ENCODE measurements around the gene MT1H. TPM values are rescaled to one million over a fixed set of nuclear protein-coding genes. Genes with fewer than 3 reads are reported as not detected.
"Not testable (repeated sequence)": the region's sequence is repeated elsewhere in the genome, so short reads cannot be mapped to it uniquely, and the experiment has no call there.

The MT1H gene
- total RNA-seq, 1 donor from 2014 or later = not detected

DNA sequence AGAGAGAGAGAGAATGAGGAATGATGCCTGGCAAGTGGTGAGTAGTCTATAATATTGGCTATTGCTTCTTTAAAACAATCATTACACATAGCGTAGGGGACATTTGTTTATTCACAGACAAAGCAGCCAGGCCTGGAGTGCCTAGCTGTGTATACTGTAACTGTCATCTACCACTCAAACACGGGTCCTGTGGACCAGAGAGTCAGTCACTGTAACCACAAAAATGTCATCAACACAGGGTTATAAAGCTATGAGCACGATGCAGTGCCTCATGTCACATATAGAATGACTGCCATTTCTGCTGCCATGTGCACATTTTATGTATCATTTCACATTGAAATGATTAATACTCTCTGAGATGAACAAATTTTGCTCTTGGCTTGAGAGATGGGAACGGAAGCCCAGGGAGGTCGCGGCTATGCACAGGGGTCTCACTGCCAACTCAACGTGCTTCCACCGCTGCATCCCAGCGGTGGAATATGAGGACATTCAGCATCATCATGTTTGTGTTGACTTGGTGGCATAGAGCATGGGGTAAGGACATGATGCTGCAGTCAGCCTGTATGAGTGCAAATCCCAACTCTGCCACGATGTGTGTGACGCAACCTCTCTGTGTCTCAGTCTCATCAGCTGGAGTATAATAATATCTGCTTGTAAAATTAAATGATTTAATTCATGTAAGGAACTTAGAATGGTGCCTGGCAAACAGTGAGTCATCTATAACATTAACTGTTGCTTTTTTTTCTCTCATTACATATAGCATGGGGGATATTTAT, 3.3 kb downstream of the MT1H start:
- Histone ChIP-seq H3K9me3 (replicated peaks) (no peaks in the 10 kb centered on the region), H3K4me1 (peaks cover 22% of the 10 kb centered on the region), H3K27ac (replicated peaks) (no peak overlapping the region), H3K4me3 (no peak overlapping the region), H3K36me3 (no peaks in the 10 kb centered on the region), H3K27me3 (ENCODE audit: low read depth) (peaks cover 87% of the 10 kb centered on the region)
- TF ChIP-seq, protein P1, sequence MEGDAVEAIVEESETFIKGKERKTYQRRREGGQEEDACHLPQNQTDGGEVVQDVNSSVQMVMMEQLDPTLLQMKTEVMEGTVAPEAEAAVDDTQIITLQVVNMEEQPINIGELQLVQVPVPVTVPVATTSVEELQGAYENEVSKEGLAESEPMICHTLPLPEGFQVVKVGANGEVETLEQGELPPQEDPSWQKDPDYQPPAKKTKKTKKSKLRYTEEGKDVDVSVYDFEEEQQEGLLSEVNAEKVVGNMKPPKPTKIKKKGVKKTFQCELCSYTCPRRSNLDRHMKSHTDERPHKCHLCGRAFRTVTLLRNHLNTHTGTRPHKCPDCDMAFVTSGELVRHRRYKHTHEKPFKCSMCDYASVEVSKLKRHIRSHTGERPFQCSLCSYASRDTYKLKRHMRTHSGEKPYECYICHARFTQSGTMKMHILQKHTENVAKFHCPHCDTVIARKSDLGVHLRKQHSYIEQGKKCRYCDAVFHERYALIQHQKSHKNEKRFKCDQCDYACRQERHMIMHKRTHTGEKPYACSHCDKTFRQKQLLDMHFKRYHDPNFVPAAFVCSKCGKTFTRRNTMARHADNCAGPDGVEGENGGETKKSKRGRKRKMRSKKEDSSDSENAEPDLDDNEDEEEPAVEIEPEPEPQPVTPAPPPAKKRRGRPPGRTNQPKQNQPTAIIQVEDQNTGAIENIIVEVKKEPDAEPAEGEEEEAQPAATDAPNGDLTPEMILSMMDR (IDR thresholded peaks at IDR 0.05; ENCODE audit: borderline replicate concordance) = no peak
- DNase-seq = no peak
- intact Hi-C loops (cut with micrococcal nuclease) = no loop called here

DNA sequence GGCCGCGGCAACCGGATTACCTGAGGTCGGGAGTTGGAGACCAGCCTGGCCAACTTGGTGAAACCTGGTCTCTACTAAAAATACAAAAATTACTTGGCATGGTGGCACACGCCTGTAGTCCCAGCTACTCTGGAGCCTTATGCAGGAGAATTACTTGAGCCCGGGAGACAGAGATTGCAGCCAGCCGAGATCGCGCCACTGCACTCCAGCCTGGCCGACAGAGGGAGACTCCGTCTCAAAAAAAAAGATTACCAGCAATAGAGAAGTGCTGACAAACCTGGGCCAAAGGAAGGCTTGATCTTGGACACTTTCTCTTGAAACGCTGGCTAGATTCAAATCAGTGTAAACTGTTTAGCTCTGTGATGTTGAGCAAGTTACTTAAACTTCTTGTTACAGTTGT, 4.3 kb downstream of the MT1H start:
- no peak for DNase-seq
- intact Hi-C loops (cut with micrococcal nuclease) = no loop called here
- Histone ChIP-seq H3K4me1 (peaks cover 22% of the 10 kb centered on the region), H3K27ac (replicated peaks) (no peak overlapping the region), H3K27me3 (ENCODE audit: low read depth) (peaks cover 77% of the 10 kb centered on the region), H3K9me3 (replicated peaks) (no peaks in the 10 kb centered on the region), H3K36me3 (no peaks in the 10 kb centered on the region), H3K4me3 (no peak overlapping the region)
- TF ChIP-seq, protein P1 (IDR thresholded peaks at IDR 0.05; ENCODE audit: borderline replicate concordance) = peak; percentile 77

DNA sequence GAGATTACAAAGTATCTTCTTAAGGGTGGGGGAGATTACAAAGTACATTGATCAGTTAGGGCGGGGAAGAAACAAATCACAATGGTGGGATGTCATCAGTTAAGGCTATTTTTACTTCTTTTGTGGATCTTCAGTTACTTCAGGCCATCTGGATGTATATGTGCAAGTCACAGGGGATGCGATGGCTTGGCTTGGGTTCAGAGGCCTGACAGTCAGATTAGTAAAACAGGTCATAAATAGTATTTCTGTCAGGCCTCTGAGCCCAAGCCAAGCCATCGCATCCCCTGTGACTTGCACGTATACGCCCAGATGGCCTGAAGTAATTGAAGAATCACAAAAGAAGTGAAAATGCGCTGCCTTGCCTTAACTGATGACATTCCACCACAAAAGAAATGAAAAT, 5.0 kb downstream of the MT1H start:
- Histone ChIP-seq H3K4me1 (peaks cover 24% of the 10 kb centered on the region), H3K27me3 (ENCODE audit: low read depth) (peaks cover 71% of the 10 kb centered on the region)
- intact Hi-C loops (cut with micrococcal nuclease); DNase-seq; H3K36me3 ChIP-seq; H3K4me3 ChIP-seq; H3K27ac ChIP-seq (replicated peaks); H3K9me3 ChIP-seq (replicated peaks): not testable (repeated sequence)

DNA sequence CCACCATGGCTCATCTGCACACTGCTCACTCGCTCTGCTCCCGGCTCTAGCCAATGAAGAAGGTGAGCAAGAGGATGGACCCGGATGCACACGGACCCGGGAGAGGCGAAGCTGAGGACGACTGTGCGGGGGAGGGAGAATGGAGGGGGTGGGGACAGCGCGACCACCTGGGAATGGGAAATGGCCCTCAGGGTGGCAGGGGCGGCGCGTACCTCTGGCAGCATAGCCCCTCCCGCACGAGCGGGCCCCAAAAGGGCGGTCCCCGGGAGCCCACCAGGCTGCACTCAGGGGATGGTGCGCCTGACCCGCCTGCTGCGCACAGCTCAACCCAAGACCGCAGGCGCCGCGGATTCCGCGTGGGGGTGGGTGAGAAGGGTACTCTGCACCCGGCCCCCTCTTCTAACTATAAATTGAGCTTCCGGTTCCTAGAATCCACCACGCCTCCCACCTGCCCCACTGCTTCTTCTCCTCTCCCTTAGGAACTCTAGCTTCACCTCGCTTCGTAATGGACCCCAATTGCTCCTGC, 6.1 kb downstream of the MT1H start:
- intact Hi-C loops (cut with micrococcal nuclease) = no loop called here
- TF ChIP-seq, protein P1 (IDR thresholded peaks at IDR 0.05; ENCODE audit: borderline replicate concordance) = no peak

DNA sequence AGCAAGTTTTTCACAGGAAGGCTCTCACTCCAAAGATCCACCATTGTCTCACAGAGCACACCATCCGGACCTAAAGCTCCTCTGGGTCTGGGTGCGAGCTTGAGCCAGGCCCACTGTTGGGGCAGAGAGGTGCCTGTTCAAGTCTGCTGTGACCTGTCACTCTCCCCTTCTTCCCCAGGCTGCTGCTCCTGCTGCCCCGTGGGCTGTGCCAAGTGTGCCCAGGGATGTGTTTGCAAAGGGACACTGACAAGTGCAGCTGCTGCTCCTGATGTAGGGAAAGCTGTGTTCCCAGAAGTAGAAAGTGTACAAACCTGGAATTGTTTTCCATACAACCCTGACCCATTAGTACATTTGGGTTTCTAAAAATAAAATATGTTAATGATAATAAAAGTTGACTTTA, 7.9 kb downstream of the MT1H start:
- Histone ChIP-seq H3K36me3 (no peaks in the 10 kb centered on the region), H3K9me3 (replicated peaks) (no peaks in the 10 kb centered on the region), H3K4me1 (peaks cover 44% of the 10 kb centered on the region), H3K4me3 (no peak overlapping the region), H3K27ac (replicated peaks) (no peak overlapping the region), H3K27me3 (ENCODE audit: low read depth) (peaks cover 42% of the 10 kb centered on the region)
- no peak for DNase-seq
- intact Hi-C loops (cut with micrococcal nuclease) = no loop called here
- TF ChIP-seq, protein P1 (IDR thresholded peaks at IDR 0.05; ENCODE audit: borderline replicate concordance) = no peak

More for the DNA sequence above, 6.1 kb downstream of the MT1H start:
- peak overlapping the region; percentile 55 for H3K4me3 ChIP-seq
- H3K36me3 ChIP-seq = no peaks in the 10 kb centered on the region
- H3K4me1 ChIP-seq = peaks cover 30% of the 10 kb centered on the region
- H3K9me3 ChIP-seq (replicated peaks) = no peaks in the 10 kb centered on the region
- H3K27ac ChIP-seq (replicated peaks) = no peak overlapping the region
- peaks cover 59% of the 10 kb centered on the region for H3K27me3 ChIP-seq (ENCODE audit: low read depth)
- no peak for DNase-seq

DNA sequence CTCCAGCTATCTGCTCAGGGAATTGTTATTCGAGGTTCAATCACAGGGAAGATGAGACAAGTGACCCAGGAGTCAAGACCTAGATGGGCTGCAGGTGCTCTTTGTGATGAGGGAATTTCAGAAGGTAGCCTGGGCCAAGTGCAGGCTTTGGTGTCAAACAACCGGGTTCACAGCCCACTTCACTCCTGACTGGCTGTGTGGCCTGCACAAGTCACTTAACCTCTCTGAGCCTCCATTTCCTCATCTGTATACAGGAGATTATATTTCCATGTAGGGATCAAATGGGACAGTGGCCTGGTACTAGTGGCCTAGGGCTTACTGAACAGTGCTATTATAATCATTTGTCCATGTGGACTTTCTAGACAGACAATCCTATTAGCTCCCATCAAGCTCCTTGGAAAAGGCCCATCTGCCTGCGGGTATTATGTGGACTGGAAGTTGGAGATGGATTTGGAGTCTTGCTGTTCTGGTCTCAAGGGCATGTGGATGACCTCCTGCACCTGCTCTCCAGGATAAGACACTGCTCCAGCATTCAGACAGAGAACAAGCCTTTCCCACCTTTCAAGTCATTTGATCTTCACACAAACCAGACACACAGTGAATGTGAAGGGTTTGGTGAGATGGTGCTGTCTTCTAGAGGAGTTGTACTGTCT, 9.6 kb downstream of the MT1H start:
- Histone ChIP-seq H3K36me3 (no peaks in the 10 kb centered on the region), H3K27me3 (ENCODE audit: low read depth) (peaks cover 25% of the 10 kb centered on the region), H3K4me1 (peaks cover 61% of the 10 kb centered on the region), H3K9me3 (replicated peaks) (no peaks in the 10 kb centered on the region), H3K4me3 (no peak overlapping the region), H3K27ac (replicated peaks) (peak overlapping the region; percentile 94)
- TF ChIP-seq, protein P1 (IDR thresholded peaks at IDR 0.05; ENCODE audit: borderline replicate concordance) = no peak
- no peak for DNase-seq
- intact Hi-C loops (cut with micrococcal nuclease) = no loop called here
